WTC11 (cell line): Measurements from ENCODE around the gene ZBTB16.

Source experiments
- CTCF ChIP-seq: fragments of 200-600 bp; IDR thresholded peaks from 2 replicates; pipeline ENCODE4 v1.8.0; 2022; ENCODE audit warnings: antibody characterized with exemption
- MAX ChIP-seq: sonication (generic); formaldehyde crosslinking; IDR thresholded peaks from 2 replicates; pipeline ENCODE4 v1.8.0; 2022; ENCODE audit warnings: mild to moderate bottlenecking, missing genetic modification reagents
- NR3C1 ChIP-seq: sonication (generic); formaldehyde crosslinking; conservative IDR thresholded peaks from 2 replicates; pipeline ENCODE4 v1.8.1; 2023; ENCODE audit warnings: low read depth, mild to moderate bottlenecking, missing genetic modification reagents
- PRDM15 ChIP-seq: sonication (generic); formaldehyde crosslinking; IDR thresholded peaks from 2 replicates; pipeline ENCODE4 v1.8.0; 2022; ENCODE audit warnings: missing genetic modification reagents
- SP1 ChIP-seq: sonication (generic); formaldehyde crosslinking; conservative IDR thresholded peaks from 2 replicates; pipeline ENCODE4 v1.8.1; 2022; ENCODE audit warnings: missing genetic modification reagents
- TEAD4 ChIP-seq: sonication (generic); formaldehyde crosslinking; IDR thresholded peaks from 2 replicates; pipeline ENCODE4 v1.8.0; 2022; ENCODE audit warnings: mild to moderate bottlenecking, missing genetic modification reagents
- ZBTB43 ChIP-seq: sonication (generic); formaldehyde crosslinking; IDR thresholded peaks from 2 replicates; pipeline ENCODE4 v1.8.1; 2023; ENCODE audit warnings: mild to moderate bottlenecking, missing genetic modification reagents

GRCh38 chr11:114228435-114229411, 169.2 kb downstream of the ZBTB16 start:
- TF ChIP-seq CTCF (no peak), PRDM15 (CRISPR knock-in tag) (no peak), MAX (CRISPR knock-in tag) (no peak), TEAD4 (CRISPR knock-in tag) (no peak), SP1 (CRISPR knock-in tag) (no peak), NR3C1 (CRISPR knock-in tag) (no peak), ZBTB43 (no peak)
